Neural cell (in vitro differentiated cells): ENCODE results near the gene ZC2HC1B.

Source experiments
- CTCF ChIP-seq: fragments of 450-650 bp; IDR thresholded peaks from 2 replicates; pipeline ENCODE4 v1.5.1; 2014; ENCODE audit warnings: antibody characterized with exemption, mild to moderate bottlenecking, moderate library complexity; ENCODE audit not compliant: poor library complexity, severe bottlenecking
- EP300 ChIP-seq: fragments of 450-650 bp; conservative IDR thresholded peaks from 2 replicates; pipeline ENCODE4 v1.6.1; 2014; ENCODE audit warnings: antibody characterized with exemption, mild to moderate bottlenecking, moderate library complexity; ENCODE audit not compliant: poor library complexity, severe bottlenecking
- EZH2 ChIP-seq: fragments of 200-600, 300-800 bp; shearing (Covaris generic), sonication (generic); IDR thresholded peaks from 2 replicates; pipeline ENCODE4 v1.6.1; 2014; ENCODE audit warnings: antibody characterized with exemption, low read length, borderline replicate concordance, mild to moderate bottlenecking; ENCODE audit not compliant: insufficient read depth, poor library complexity, severe bottlenecking
- POLR2AphosphoS5 ChIP-seq: IDR thresholded peaks from 2 replicates; pipeline ENCODE4 v1.6.1; 2012
- TAF1 ChIP-seq: IDR thresholded peaks from 2 replicates; pipeline ENCODE4 v1.6.1; 2012; ENCODE audit warnings: low read depth

GRCh38 chr6:143986463-143987065, 122.3 kb downstream of the ZC2HC1B start:
- TF ChIP-seq CTCF = no peak
- TF ChIP-seq POLR2AphosphoS5 = peak; percentile 80
- no peak for TF ChIP-seq EZH2
- TF ChIP-seq EP300 = peak; percentile 95
- TF ChIP-seq TAF1 = no peak
